GM18861 (cell line): Measurements from ENCODE around the gene CDADC1.
A peak's percentile ranks its signal among the peaks of the same experiment; 100 is the strongest.
"Not testable (repeated sequence)": the region's sequence is repeated elsewhere in the genome, so short reads cannot be mapped to it uniquely, and the experiment has no call there.

Source experiments
- ATAC-seq: cut with Tn5 transposase; IDR thresholded peaks from one replicate; pipeline ENCODE4 v1.9.1; 2021; ENCODE audit not compliant: unreplicated experiment

The CDADC1 gene

DNA sequence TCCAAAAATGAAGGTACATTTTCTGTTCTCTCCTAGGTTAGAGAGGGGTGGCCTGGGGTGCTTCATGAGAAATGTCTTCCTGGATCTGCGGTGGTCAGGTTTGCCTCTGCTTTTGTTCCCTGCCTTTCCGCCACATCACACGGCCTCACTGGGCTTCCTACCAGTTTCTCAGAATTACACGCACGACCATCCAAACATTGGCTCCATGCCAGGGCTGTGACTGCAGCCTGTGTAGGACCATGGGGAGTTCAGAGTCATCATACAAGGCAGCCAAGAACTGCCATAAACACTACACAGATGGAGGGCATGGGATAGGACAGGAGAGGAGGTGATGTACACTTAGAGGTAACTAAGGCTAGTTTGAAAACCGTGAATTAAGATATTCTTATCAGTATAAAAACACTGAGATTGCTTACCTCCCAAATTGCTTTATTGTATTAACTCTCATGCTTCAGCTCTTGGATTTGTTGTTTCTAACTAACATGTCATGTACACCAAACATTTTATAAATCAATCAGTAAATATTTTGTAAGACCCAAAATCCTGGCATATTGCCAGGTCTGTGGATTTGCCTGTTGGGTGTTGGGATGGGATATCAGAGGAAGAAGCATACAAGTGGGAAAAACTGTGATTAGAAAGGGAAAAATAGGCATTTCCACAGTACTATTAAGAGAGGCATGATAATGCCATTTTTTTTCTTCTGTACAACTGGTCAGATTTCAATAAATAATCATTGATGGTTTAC, 45.2 kb downstream of the CDADC1 start:
- no peak for ATAC-seq

DNA sequence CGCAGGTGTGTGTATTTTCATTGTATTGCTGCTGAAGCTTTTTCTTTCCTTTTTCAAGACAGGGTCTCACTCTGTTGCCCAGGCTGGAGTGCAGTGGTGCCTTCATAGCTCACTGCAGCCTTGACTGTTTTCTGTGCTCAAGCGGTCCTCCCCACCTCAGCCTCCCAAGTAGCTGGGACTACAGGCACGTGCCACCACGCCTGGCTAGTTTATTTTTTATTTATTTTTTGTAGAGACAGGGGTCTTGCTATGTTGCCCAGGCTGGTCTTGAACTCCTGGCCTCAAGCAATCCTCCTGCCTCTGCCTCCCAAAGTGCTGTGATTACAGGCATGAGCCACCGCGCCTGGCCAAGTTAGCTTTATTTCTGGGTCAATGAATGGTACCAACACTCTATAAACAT, 47.0 kb downstream of the CDADC1 start:
- ATAC-seq: not testable (repeated sequence)

DNA sequence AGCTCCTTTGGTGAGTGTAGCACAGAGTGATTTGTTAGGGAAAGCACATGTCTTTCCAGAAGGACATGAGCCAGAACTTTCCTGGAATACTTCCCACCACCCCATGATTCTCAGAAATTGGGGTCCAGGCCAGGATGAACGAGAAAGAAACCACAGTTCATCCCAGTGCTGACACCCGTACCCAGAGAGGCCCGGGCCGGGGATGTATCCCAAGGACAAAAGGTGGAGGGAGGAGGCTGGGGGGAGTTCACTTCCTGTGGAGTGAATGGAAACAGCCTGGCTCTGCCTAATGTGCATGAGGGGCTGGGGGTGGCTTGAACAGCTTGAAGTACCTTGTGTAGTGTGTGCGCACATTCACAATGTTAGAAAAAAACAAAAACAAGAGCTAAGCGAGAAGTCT, 47.5 kb downstream of the CDADC1 start:
- no peak for ATAC-seq

DNA sequence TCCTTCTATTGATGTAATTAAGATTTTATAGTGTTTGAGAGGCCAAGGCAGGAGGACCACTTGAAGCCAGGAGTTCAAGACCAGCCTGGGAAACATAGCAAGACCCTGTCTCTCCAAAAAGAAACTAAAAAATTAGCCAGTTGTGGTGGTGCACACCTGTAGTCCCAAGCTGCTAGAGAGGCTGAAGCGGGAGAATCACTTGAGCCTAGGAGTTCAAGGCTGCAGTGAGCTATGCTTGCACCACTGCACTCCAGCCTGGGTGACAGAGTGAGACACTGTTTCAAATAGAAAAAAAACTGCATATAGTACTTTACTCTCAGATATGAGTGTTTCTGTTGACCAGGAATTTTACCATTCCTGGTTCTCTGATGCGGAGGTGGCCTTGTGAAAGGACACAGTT, 48.9 kb downstream of the CDADC1 start:
- no peak for ATAC-seq

DNA sequence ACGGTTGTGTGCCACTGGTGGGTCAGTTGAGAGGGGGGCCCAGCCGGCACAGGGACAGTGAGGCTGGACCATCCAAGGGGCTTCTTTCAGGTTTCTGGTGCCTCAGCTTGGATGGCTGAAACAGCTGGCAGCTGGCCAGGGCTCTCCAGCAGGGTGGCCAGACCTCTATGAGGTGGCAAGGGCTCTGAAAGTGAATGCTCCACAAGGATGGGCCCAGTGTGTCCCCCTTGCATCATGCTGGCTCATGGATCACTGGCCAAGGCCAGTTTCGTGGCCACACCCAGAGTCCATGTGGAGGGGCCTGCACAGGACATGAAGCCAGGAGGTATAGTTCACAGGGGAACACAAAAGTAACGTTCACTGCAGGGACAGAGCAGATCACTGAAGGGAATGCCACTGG, 49.6 kb downstream of the CDADC1 start:
- ATAC-seq: no peak

DNA sequence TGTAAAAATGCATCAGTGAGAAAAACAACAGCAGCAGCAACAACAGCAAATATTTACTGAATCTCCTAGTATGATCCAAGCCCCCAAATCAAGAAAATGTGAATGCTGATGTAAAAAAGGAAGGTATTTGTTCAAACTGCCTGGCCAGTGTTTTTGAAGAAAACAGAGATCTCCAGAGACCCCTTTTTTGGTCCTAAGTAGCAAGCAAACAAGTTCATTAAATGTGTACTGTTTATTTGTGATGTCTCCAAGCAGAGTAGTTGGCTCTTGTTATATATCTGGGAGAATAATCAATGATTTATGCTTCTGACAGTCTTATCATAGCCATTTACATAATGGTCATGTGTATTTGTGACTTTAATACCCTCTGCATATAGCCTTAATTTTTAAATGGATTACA, 50.7 kb downstream of the CDADC1 start:
- no peak for ATAC-seq

DNA sequence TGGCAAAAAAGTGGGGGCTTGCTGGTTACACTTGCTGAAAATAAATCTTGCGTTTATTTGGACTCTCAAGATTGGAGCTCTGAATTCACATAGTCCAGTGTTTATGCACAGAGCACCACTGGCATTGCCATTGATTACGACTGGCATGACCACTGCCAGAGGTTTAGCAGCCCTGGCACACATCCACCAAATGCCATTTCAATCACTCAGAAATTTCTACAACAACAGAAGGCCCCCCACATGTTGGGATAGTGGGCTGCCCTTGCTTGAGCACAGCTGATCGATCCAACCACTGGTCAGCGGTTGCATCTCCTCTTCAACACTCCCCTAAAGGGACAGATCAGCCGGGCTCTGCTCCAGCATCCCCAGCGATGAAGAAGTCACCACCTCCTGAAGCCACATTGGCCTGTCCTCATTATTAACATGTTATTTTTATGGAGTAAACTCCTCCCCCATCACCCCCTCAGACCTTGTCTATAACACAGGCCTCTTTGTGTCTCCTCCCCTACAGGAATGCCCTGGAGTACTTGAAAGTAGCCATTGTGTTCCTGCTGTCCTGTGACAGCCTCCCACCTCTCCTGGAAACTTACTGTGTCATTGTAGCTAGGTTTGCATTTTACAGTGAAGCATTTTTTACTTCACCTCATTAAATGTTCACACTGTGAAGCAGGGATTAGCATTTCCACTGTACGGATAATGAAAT, 51.3 kb downstream of the CDADC1 start:
- no peak for ATAC-seq

DNA sequence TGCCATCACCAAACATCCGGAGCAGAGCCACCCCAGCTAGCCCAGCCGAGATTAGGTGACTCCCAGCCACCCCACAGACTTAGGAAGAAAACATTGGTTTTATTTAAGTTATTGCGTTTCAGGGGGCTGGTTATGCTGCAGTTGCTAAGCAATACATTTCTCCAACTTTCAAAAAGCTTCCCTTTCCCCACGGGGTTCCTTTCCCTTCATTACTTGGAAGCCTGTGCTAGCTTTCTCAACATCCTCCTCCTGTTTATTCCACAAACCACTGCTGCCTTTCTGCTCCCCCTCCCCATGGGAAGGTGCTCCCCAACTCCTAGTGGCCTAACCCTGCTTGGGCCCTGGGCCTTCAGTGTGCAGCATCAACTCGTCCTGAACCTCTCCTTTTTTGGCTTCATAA, 52.6 kb downstream of the CDADC1 start:
- ATAC-seq: no peak

DNA sequence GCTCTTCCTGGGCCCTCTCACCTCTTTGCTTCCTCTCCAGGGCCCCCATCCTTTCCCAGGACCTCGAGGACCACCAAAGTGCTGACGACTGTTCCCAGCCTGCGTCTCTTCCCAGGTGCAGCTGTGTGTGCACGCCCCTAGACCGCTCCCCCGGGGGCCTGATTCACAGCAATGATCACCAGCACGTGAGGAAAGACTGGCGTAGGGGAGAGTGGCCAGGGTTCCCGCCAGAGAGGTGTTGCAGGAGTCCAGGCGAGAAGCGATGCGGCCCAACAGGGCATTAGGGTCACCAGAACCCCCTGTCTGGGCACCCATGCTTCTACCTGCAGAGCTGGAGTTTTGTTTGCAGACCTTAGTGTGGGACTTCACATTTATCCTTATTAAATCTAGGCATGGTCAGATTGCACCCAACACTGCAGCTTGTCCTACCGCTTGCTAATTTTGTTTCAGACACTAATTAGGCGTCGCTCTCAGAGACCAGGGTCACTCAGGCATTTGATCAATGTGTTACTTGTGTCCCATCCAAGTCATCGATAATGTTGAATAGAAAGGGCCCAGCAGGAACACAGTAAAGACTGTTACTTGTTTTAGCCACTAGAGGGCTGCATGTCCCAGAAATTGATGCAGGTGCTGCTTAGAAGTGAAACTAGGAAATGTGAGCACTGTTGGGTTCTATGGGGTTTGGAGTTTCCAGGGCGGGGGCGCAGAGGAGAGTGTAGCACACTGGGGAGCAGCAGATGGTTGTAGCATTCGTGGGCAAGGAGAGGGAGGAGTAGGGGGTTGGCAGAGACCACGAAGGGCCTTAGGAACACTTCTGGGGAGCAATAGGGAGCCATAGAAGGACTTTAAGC, 53.2 kb downstream of the CDADC1 start:
- ATAC-seq: peak; percentile 95

DNA sequence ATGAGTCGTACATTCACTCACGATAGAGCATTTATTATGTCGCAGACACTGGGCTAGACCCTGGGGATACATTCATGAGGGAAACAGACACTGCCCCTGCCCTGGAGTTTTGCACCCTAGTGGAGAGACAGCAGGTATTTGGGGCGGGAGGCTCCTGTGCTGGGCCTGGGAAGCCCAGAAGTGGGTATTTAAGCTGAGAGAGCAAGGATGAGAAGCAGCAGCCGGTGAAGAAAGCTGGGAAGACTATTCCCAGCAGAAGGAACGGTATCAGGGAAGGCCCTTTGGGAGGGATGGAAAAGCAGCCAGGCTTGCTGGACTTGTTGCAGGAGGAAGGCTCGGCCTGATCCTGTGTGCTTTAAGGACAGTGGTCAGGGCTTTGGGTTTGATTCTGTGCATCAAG, 54.5 kb downstream of the CDADC1 start:
- ATAC-seq: no peak

DNA sequence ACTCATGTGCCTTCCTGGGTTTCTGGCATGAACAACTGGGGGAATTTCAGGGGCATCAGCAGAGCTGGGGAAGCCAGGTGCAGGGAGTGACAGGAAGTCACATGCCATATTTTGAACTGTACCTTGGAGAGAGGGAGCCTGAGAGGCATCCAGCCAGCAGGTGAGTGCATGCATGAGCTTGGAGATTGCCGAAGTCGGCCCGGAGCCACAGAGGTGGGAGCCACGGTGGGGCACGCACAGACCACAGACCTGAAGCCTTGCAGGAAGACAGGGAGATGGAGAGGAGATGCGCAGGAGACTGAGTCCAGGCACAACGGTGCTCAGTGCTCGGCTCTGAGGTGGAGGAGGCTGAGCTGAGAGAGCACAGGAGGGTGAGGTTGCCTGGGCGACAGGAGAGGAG, 55.1 kb downstream of the CDADC1 start:
- no peak for ATAC-seq

DNA sequence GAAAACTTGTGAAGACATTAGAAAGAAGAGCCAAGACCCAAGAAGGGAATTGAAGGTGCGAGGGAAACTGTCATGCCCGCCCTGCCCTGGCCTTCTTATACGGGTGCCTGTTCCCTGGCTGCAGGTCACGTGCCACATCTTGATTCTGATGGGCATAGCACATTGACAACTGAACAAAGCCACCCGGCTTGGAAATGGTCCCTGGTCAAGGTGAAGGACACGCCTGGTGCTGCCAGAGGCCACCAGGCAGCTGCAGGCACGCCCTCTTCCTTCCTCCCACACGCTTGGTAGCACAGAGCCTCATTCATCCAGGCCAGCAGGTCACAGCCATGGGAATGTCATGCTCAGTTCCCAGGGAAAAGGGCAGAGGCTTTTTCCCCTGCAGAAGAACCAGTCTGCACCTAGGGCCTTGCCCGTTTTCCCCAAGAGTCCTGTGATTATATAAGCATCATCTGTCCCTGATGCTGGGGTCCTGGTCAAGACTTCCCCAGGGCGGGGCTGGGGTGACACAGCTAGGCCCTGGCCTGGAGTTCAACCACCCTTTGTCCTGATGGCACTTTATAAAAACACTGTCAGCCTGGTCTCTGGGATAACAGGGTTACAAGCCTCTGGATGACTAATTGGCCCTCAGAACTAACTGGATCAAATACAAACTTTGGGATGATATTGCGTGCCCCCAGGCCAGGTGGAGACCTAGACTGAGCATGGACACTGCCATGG, 56.0 kb downstream of the CDADC1 start:
- ATAC-seq: no peak

DNA sequence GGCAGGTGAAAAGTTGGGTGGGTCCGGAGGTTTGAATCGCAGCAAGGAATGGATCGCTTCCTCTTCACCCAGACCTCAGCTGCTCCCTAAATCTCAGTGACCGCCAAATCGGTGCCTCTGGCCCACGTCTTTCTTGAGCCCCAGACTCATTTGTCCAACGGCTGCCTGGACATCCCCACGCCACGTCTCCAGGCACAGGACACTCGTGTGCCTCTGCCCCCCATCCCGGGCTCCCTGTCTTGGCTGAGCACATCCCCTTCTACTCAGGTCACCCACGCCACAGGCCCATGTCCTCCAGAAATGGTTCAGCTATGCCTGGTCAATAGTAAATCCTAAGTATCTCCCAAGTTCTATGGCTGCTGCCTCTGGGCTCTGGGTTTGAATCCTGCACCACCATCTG, 56.6 kb downstream of the CDADC1 start:
- ATAC-seq: no peak

DNA sequence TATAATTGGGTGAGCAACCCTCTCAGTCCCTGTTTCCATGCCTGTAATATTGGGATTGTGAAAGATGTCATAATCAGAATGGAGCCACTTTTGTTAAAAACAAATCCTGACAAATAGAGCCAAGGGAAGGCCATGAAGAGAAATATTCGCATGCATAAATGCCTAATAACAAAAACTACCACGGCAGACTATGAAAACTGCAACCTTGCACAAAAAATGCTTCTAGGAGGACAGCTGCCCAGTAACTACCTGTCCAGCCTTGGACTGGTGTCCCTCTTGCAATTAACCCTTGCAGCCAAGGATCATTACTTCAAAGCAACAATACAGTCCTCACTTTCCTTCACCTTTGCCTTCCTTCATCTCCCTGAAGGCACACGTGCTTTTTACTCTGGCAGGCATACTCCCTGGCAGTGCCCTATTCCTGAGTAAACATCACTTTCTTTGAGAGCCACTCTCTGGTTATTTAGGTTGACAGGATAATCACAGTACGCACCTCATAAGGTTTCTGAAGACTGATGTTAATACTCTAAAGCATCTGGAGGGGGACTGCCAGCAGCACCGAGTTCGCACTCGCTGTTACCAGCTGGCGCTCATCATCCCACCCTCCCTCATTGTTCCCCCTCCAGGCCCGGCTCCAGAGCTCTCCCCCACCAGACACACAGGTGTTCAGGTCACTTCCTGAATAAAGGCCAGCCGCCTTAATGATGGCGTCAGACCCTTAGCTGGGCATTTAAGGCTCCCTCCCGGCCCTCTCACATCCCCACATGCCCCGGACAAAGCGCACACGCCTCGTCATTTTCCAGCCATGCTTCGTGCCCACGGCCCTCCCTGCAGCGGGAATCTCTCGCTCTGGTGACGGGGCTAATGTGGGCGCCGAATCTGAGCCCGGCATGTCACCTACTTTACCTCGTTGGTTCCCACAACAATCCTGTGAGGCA, 57.3 kb downstream of the CDADC1 start:
- no peak for ATAC-seq

DNA sequence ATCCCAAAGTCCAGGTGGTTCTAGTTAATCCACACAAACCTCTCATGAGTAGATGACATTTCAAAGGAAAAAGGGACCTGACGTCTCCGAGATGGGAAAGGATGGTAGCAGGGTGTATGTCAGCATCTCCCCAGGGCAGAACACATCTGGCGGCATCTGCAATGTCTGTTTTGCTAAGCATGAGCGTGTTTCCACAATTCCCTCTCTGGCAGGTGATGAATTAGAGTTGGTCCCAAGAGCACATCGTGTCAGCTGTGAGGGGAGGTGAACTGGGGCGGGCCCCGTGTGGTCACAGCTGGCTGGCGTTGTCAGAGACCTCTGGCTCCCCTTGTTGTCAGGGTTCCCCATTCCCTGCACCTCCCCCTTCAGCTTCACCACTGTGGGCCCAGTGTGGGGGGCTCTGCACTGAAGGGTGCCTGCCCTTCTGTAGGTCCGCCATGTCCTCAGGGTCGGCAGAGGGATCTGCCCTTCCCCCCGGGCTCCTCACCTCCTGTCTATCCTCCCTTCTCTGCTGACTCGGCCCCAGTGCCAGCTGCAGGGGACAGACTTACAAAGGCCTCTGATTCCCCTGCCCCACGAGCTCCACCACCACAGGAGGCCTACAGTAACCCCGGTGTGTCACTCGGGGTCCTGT, 58.2 kb downstream of the CDADC1 start:
- ATAC-seq: no peak

DNA sequence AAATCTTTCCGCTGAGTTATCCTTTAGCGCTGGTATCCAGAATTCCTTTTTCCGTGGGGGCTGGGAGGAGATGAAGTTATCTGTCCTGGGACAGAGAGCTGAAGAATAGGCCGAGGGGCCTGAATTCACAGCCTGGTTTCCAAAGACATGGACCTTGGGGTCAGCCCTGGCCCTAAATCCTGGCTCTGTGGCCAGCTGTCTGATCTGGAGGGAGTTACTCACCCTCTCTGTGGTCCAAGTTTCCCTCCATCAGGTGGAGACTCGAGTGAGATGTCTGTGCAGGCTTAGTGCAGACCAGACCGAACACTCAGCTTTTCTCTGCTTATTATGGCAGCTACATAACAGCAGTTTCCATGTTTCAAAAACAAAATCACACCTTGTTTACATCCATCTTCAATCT, 59.6 kb downstream of the CDADC1 start:
- no peak for ATAC-seq

DNA sequence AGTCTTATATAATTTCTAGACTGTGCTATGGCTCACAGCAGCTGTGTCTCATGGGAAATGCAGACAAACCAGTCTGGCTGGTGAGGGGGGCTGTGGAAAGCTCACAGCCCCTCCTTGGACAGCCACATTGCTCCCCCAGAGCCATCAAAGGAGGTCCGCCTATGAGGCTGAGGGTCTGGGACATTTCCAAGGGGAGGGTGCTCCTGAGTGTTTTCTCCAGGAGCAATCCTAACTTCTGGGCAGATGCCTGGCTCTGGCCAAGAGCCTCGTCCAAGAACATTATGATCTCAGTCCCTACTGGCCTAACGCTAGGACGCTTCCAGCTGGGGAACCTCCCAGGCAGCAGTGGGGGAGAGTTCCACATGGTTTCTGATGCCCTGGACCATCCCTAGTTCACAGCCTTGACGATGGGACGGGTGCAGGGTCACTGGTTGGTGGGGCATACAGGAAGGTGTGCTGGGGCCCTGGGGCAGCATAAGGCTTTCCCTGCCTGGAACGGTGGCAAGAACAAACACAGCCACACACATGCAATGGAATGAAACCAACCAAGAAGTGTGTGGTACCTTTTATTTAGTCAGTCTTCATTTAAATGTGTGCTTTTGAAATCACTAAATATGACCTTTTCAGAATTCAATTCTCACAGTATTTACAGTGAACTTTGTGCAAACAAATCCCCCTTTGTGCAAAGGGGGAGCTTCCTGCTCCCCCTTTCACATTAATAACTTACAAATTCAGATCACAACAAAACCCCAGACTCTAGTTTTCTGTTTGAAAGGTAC, 60.6 kb downstream of the CDADC1 start:
- no peak for ATAC-seq

DNA sequence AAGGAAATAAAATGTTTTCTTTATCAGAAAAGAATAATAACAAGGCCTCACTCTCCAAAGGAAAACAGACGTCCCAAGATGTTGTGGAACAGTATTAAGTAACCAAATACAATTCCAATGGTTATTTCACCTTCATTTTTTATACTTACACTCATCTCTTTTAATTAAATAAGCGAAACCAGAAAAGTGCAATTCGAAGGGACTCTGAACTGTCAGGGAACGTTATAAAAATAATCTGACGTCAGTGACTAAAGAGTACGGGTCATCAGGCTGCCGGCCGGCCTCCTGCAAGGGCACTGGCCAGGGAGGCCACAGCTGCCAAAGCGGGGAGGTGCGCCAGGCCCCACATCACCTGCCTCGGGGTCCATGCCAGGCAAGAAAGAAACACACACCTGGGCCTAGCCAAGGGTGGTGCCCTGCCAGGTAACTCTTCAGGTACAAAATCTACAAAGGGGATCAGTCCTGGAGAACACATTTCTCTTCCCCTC, 61.2 kb downstream of the CDADC1 start:
- ATAC-seq: no peak

DNA sequence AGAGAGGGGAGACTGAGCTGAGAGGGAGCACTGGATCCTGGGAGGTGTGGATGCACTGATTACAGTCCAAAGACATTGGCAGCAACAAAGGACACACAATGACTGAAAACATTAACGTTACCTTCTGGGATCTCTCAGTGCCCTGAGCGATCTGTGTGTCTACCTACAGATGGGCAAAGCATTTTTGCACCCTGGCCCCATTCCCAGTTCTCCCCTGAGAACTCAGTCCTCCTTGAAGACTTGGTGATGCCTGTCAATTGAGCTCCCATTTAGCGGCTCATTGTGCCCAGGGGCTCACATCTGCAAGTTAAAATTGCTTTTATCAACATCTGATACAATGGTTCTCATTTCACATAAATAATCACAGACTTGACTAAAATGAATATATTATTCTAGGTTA, 62.5 kb downstream of the CDADC1 start:
- no peak for ATAC-seq
